ENCODE measurements around the gene CDON.

DNA sequence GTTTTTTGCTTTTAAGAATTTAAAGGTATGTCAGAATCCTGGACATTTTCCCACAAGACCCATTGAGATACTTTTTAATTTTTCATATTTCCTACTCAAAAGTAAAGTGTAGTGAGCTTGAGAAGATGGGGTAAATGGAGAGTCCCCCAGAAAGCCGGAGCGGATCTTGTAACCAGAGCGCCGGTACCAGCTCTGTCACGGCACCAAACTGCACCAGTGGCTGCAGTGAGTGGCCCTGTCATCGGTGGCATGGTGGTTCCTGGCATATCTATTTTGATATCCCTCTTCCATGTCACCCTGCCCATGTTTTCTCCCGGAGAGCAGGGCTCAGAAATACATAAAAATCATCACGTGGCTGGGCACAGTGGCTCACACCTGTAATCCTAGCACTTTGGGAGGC lies 139.0 kb downstream of the CDON start:
- TF ChIP-seq, protein P1, sequence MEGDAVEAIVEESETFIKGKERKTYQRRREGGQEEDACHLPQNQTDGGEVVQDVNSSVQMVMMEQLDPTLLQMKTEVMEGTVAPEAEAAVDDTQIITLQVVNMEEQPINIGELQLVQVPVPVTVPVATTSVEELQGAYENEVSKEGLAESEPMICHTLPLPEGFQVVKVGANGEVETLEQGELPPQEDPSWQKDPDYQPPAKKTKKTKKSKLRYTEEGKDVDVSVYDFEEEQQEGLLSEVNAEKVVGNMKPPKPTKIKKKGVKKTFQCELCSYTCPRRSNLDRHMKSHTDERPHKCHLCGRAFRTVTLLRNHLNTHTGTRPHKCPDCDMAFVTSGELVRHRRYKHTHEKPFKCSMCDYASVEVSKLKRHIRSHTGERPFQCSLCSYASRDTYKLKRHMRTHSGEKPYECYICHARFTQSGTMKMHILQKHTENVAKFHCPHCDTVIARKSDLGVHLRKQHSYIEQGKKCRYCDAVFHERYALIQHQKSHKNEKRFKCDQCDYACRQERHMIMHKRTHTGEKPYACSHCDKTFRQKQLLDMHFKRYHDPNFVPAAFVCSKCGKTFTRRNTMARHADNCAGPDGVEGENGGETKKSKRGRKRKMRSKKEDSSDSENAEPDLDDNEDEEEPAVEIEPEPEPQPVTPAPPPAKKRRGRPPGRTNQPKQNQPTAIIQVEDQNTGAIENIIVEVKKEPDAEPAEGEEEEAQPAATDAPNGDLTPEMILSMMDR (conservative IDR thresholded peaks at IDR 0.05; ENCODE audit: low read depth, low read length): no peak
- no peak for TF ChIP-seq EZH2 (IDR thresholded peaks at IDR 0.05; ENCODE audit: low read length, unreplicated experiment)
